Stimulated activated CD4-positive, alpha-beta T cell treated with anti-CD3 and anti-CD28 coated beads, Interleukin-15, amount 100 ng/mL, for 48 hours (primary cell): ENCODE data around the gene KRT82.

Experiments
- DNase-seq, 2 donors: peaks; one replicate each; pipeline ENCODE4 v3.0.0-alpha.2; 2020; ENCODE audit warnings: low read depth in 2 of 2

Gene KRT82

GRCh38 chr12:52436000-52436827 is 30.1 kb upstream of the KRT82 start:
- no peak for DNase-seq

- DNase-seq: no peak
Measured at GRCh38 chr12:52435659-52435999, 29.5 kb upstream of the KRT82 start.

- no peak for DNase-seq
Measured at GRCh38 chr12:52434760-52435530, 28.8 kb upstream of the KRT82 start.

GRCh38 chr12:52434081-52434733 is 28.1 kb upstream of the KRT82 start, which contains the start of gene KRT75:
Gene KRT75, minus strand, starts transcription at chr12:52434371. Its CDS starts 67 bp downstream, at chr12:52434304.
- DNase-seq: no peak

GRCh38 chr12:52433501-52434080 is 27.5 kb upstream of the KRT82 start:
- DNase-seq: no peak

GRCh38 chr12:52432559-52433207 is 26.5 kb upstream of the KRT82 start:
- DNase-seq: no peak

GRCh38 chr12:52428121-52428520 is 22.0 kb upstream of the KRT82 start:
- no peak for DNase-seq

GRCh38 chr12:52427083-52427482 is 20.9 kb upstream of the KRT82 start:
- no peak for DNase-seq

GRCh38 chr12:52426034-52426433 is 19.9 kb upstream of the KRT82 start:
- no peak for DNase-seq

- no peak for DNase-seq
Measured at GRCh38 chr12:52425466-52425865, 19.3 kb upstream of the KRT82 start.

- no peak for DNase-seq
Measured at GRCh38 chr12:52423661-52424500, 17.7 kb upstream of the KRT82 start.

GRCh38 chr12:52423035-52423434 is 16.9 kb upstream of the KRT82 start:
- no peak for DNase-seq

- no peak for DNase-seq
Measured at GRCh38 chr12:52419656-52420055, 13.5 kb upstream of the KRT82 start.

GRCh38 chr12:52418576-52419110 is 12.5 kb upstream of the KRT82 start:
- no peak for DNase-seq

GRCh38 chr12:52417740-52418139 is 11.6 kb upstream of the KRT82 start:
- DNase-seq: no peak

- no peak for DNase-seq
Measured at GRCh38 chr12:52416795-52417194, 10.7 kb upstream of the KRT82 start.

GRCh38 chr12:52415870-52416750 is 10.0 kb upstream of the KRT82 start:
- no peak for DNase-seq

- no peak for DNase-seq
Measured at GRCh38 chr12:52414936-52415335, 8.8 kb upstream of the KRT82 start.

- DNase-seq: no peak
Measured at GRCh38 chr12:52413782-52414345, 7.7 kb upstream of the KRT82 start.
